Measurements from ENCODE around the gene MISP. TPM values are rescaled to one million over a fixed set of nuclear protein-coding genes. Genes with fewer than 3 reads are reported as not detected.
A peak's percentile ranks its signal among the peaks of the same experiment; 100 is the strongest.

Gene MISP
- total and polyA plus RNA-seq, 2 of the 13 experiments (the other 11 are each of a cell fraction or from before 2014, with no cell fraction given) = 0.67 to 1.3 TPM

GRCh38 chr19:741506-742131 is 9.3 kb upstream of the MISP start (continued):
- TF ChIP-seq, protein P1, sequence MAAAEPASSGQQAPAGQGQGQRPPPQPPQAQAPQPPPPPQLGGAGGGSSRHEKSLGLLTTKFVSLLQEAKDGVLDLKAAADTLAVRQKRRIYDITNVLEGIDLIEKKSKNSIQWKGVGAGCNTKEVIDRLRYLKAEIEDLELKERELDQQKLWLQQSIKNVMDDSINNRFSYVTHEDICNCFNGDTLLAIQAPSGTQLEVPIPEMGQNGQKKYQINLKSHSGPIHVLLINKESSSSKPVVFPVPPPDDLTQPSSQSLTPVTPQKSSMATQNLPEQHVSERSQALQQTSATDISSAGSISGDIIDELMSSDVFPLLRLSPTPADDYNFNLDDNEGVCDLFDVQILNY (CRISPR knock-in tag; conservative IDR thresholded peaks at IDR 0.05) = no peak
- TF ChIP-seq NRL (CRISPR knock-in tag; IDR thresholded peaks at IDR 0.05; ENCODE audit: borderline replicate concordance) (0 out of 2 replicates have a peak, but pooled peaks have one; percentile 29), ZNF704 (CRISPR knock-in tag; IDR thresholded peaks at IDR 0.05; ENCODE audit: borderline replicate concordance) (no peak), MAF1 (CRISPR knock-in tag; IDR thresholded peaks at IDR 0.05; ENCODE audit: borderline replicate concordance) (no peak), ZNF781 (CRISPR knock-in tag; IDR thresholded peaks at IDR 0.05; ENCODE audit: borderline replicate concordance, not compliant biosample characterization) (no peak), LCORL (IDR thresholded peaks at IDR 0.05) (no peak), LCORL (CRISPR knock-in tag; IDR thresholded peaks at IDR 0.05) (peak; percentile 49; the same call in 1 of the 2 replicates), ELF1 (CRISPR knock-in tag; IDR thresholded peaks at IDR 0.05) (no peak), ZNF569 (CRISPR knock-in tag; IDR thresholded peaks at IDR 0.05; ENCODE audit: borderline replicate concordance) (no peak), PPARG (CRISPR knock-in tag; conservative IDR thresholded peaks at IDR 0.05) (no peak), SALL1 (CRISPR knock-in tag; IDR thresholded peaks at IDR 0.05) (0 out of 2 replicates have a peak, but pooled peaks have one; percentile 20)
- TF ChIP-seq, protein P2, sequence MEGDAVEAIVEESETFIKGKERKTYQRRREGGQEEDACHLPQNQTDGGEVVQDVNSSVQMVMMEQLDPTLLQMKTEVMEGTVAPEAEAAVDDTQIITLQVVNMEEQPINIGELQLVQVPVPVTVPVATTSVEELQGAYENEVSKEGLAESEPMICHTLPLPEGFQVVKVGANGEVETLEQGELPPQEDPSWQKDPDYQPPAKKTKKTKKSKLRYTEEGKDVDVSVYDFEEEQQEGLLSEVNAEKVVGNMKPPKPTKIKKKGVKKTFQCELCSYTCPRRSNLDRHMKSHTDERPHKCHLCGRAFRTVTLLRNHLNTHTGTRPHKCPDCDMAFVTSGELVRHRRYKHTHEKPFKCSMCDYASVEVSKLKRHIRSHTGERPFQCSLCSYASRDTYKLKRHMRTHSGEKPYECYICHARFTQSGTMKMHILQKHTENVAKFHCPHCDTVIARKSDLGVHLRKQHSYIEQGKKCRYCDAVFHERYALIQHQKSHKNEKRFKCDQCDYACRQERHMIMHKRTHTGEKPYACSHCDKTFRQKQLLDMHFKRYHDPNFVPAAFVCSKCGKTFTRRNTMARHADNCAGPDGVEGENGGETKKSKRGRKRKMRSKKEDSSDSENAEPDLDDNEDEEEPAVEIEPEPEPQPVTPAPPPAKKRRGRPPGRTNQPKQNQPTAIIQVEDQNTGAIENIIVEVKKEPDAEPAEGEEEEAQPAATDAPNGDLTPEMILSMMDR (CRISPR knock-in tag; IDR thresholded peaks at IDR 0.05) = peak; percentile 55
- TF ChIP-seq, protein P3, sequence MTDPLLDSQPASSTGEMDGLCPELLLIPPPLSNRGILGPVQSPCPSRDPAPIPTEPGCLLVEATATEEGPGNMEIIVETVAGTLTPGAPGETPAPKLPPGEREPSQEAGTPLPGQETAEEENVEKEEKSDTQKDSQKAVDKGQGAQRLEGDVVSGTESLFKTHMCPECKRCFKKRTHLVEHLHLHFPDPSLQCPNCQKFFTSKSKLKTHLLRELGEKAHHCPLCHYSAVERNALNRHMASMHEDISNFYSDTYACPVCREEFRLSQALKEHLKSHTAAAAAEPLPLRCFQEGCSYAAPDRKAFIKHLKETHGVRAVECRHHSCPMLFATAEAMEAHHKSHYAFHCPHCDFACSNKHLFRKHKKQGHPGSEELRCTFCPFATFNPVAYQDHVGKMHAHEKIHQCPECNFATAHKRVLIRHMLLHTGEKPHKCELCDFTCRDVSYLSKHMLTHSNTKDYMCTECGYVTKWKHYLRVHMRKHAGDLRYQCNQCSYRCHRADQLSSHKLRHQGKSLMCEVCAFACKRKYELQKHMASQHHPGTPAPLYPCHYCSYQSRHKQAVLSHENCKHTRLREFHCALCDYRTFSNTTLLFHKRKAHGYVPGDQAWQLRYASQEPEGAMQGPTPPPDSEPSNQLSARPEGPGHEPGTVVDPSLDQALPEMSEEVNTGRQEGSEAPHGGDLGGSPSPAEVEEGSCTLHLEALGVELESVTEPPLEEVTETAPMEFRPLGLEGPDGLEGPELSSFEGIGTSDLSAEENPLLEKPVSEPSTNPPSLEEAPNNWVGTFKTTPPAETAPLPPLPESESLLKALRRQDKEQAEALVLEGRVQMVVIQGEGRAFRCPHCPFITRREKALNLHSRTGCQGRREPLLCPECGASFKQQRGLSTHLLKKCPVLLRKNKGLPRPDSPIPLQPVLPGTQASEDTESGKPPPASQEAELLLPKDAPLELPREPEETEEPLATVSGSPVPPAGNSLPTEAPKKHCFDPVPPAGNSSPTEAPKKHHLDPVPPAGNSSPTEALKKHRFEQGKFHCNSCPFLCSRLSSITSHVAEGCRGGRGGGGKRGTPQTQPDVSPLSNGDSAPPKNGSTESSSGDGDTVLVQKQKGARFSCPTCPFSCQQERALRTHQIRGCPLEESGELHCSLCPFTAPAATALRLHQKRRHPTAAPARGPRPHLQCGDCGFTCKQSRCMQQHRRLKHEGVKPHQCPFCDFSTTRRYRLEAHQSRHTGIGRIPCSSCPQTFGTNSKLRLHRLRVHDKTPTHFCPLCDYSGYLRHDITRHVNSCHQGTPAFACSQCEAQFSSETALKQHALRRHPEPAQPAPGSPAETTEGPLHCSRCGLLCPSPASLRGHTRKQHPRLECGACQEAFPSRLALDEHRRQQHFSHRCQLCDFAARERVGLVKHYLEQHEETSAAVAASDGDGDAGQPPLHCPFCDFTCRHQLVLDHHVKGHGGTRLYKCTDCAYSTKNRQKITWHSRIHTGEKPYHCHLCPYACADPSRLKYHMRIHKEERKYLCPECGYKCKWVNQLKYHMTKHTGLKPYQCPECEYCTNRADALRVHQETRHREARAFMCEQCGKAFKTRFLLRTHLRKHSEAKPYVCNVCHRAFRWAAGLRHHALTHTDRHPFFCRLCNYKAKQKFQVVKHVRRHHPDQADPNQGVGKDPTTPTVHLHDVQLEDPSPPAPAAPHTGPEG (CRISPR knock-in tag; IDR thresholded peaks at IDR 0.05) = no peak

Measured in HepG2 (cell line).